HepG2 (cell line): Measurements from ENCODE around the gene EIF3L. TPM values are rescaled to one million over a fixed set of nuclear protein-coding genes. Genes with fewer than 3 reads are reported as not detected.
A peak's percentile ranks its signal among the peaks of the same experiment; 100 is the strongest.

Experiments used
- FIP1L1 ChIP-seq: fragments of 200-400 bp; formaldehyde crosslinking; IDR thresholded peaks from 2 replicates; pipeline ENCODE4 v1.6.1; 2018; ENCODE audit warnings: low read depth, mild to moderate bottlenecking, low read length, moderate library complexity, borderline replicate concordance; ENCODE audit not compliant: insufficient read depth
- GLI4 ChIP-seq: sonication (generic); formaldehyde crosslinking; IDR thresholded peaks from 2 replicates; pipeline ENCODE4 v1.5.1; 2020; ENCODE audit warnings: missing genetic modification reagents, mild to moderate bottlenecking, moderate library complexity, borderline replicate concordance
- HDAC6 ChIP-seq: fragments of 200-600 bp; sonication (generic); IDR thresholded peaks from 2 replicates; pipeline ENCODE4 v1.7.0; 2017; ENCODE audit warnings: mild to moderate bottlenecking, antibody characterized with exemption, low read length, low read depth
- HMGA1 ChIP-seq: sonication (generic); formaldehyde crosslinking; conservative IDR thresholded peaks from 2 replicates; pipeline ENCODE4 v1.4.0; 2020; ENCODE audit warnings: missing genetic modification reagents
- KDM5B ChIP-seq: sonication (generic); formaldehyde crosslinking; IDR thresholded peaks from 2 replicates; pipeline ENCODE4 v1.4.0; 2020; ENCODE audit warnings: missing genetic modification reagents, mild to moderate bottlenecking, borderline replicate concordance
- KDM6A ChIP-seq: IDR thresholded peaks from 2 replicates; pipeline ENCODE4 v1.6.1; 2016; ENCODE audit warnings: low read depth
- KLF13 ChIP-seq: sonication (generic); formaldehyde crosslinking; IDR thresholded peaks from 2 replicates; pipeline ENCODE4 v1.4.0; 2020; ENCODE audit warnings: mild to moderate bottlenecking, missing genetic modification reagents
- KLF6 ChIP-seq: IDR thresholded peaks from 2 replicates; pipeline ENCODE4 v1.8.0; 2016; ENCODE audit warnings: missing biosample characterization, missing genetic modification reagents
- RBM22 ChIP-seq: fragments of 200-400 bp; formaldehyde crosslinking; optimal IDR thresholded peaks from 2 replicates; pipeline ENCODE3; 2017; ENCODE audit warnings: mild to moderate bottlenecking, low read length, moderate library complexity
- REXO4 ChIP-seq: sonication (generic); formaldehyde crosslinking; IDR thresholded peaks from 2 replicates; pipeline ENCODE4 v1.8.0; 2022; ENCODE audit warnings: missing genetic modification reagents, mild to moderate bottlenecking, borderline replicate concordance
- RFX5 ChIP-seq: IDR thresholded peaks from 2 replicates; pipeline ENCODE4 v1.6.1; 2011; ENCODE audit warnings: low read depth, low read length, improper control_type of control experiment
- SAFB2 ChIP-seq: sonication (generic); formaldehyde crosslinking; IDR thresholded peaks from 2 replicates; pipeline ENCODE4 v1.5.1; 2020; ENCODE audit warnings: missing genetic modification reagents, low read depth, mild to moderate bottlenecking, borderline replicate concordance
- ZBTB10 ChIP-seq: sonication (generic); formaldehyde crosslinking; IDR thresholded peaks from 2 replicates; pipeline ENCODE4 v1.4.0; 2020; ENCODE audit warnings: missing genetic modification reagents, borderline replicate concordance
- ZNF12 ChIP-seq: sonication (generic); formaldehyde crosslinking; IDR thresholded peaks from 2 replicates; pipeline ENCODE4 v1.5.0; 2020; ENCODE audit warnings: missing genetic modification reagents
- ZNF234 ChIP-seq: sonication (generic); formaldehyde crosslinking; conservative IDR thresholded peaks from 2 replicates; pipeline ENCODE4 v1.5.1; 2020; ENCODE audit warnings: mild to moderate bottlenecking, missing genetic modification reagents
- ZNF713 ChIP-seq: sonication (generic); formaldehyde crosslinking; IDR thresholded peaks from 2 replicates; pipeline ENCODE4 v1.4.0; 2020; ENCODE audit warnings: mild to moderate bottlenecking, missing genetic modification reagents
- polyA plus RNA-seq, 8 experiments: library from polyadenylated mRNA; depleted of rRNA in 3 of 8; stranded (reverse) in 7 of 8; unstranded in 1 of 8; fragments of >200 nt; fragmentation: Illumina TruSeq in 4 of 8; extraction: Trizol in 4 of 8; gene quantifications; 2 replicates each; pipeline versions ENCODE4 v1.2.1 to v1.2.3, GENCODE V29; 2011 to 2016; ENCODE audit warnings: low read depth in 4 of 8, missing spikeins in 1 of 8, mixed read lengths in 1 of 8; ENCODE audit not compliant: insufficient read depth in 1 of 8
- total RNA-seq, 5 experiments: library from RNA; depleted of rRNA; stranded (reverse); fragments of >200 nt; fragmentation: Illumina TruSeq; extraction: Trizol; gene quantifications; 2 replicates each; pipeline ENCODE4 v1.2.3, GENCODE V29; 2016; ENCODE audit warnings: low read depth in 1 of 5
- TF ChIP-seq, protein P1 (sequence below): sonication (generic); formaldehyde crosslinking; IDR thresholded peaks from 2 replicates; pipeline ENCODE4 v1.4.0; 2020; ENCODE audit warnings: missing genetic modification reagents
- TF ChIP-seq, protein P2 (sequence below): sonication (generic); formaldehyde crosslinking; IDR thresholded peaks from 2 replicates; pipeline ENCODE4 v1.4.0; 2020; ENCODE audit warnings: missing genetic modification reagents, borderline replicate concordance
- TF ChIP-seq, protein P3 (sequence below): sonication (generic); formaldehyde crosslinking; IDR thresholded peaks from 2 replicates; pipeline ENCODE4 v1.5.0; 2020; ENCODE audit warnings: missing genetic modification reagents
- TF ChIP-seq, protein P4 (sequence below): sonication (generic); formaldehyde crosslinking; IDR thresholded peaks from 2 replicates; pipeline ENCODE4 v1.5.0; 2020; ENCODE audit warnings: mild to moderate bottlenecking, low read depth, missing genetic modification reagents, borderline replicate concordance

Gene EIF3L
- total and polyA plus RNA-seq, 2 of the 13 experiments (the other 11 are each of a cell fraction or from before 2014, with no cell fraction given) = 514 to 793 TPM

- TF ChIP-seq ZBTB10 (CRISPR knock-in tag) (no peak; the same call in 1 of the 2 replicates), KDM6A (no peak), ZNF234 (CRISPR knock-in tag) (no peak), REXO4 (CRISPR knock-in tag) (peak; percentile 66; the same call in 1 of the 2 replicates), HMGA1 (CRISPR knock-in tag) (no peak), HDAC6 (no peak), RBM22 (peak; percentile 73), SAFB2 (peak; percentile 87; the same call in 1 of the 2 replicates), ZNF12 (CRISPR knock-in tag) (peak; percentile 55; the same call in 1 of the 2 replicates), FIP1L1 (peak; percentile 78; the same call in 1 of the 2 replicates), KLF6 (peak; percentile 96), GLI4 (CRISPR knock-in tag) (peak; percentile 88; the same call in 1 of the 2 replicates), KLF13 (CRISPR knock-in tag) (no peak), RFX5 (no peak), KDM5B (CRISPR knock-in tag) (peak; percentile 76; the same call in 1 of the 2 replicates), ZNF713 (CRISPR knock-in tag) (no peak)
- TF ChIP-seq, protein P1, sequence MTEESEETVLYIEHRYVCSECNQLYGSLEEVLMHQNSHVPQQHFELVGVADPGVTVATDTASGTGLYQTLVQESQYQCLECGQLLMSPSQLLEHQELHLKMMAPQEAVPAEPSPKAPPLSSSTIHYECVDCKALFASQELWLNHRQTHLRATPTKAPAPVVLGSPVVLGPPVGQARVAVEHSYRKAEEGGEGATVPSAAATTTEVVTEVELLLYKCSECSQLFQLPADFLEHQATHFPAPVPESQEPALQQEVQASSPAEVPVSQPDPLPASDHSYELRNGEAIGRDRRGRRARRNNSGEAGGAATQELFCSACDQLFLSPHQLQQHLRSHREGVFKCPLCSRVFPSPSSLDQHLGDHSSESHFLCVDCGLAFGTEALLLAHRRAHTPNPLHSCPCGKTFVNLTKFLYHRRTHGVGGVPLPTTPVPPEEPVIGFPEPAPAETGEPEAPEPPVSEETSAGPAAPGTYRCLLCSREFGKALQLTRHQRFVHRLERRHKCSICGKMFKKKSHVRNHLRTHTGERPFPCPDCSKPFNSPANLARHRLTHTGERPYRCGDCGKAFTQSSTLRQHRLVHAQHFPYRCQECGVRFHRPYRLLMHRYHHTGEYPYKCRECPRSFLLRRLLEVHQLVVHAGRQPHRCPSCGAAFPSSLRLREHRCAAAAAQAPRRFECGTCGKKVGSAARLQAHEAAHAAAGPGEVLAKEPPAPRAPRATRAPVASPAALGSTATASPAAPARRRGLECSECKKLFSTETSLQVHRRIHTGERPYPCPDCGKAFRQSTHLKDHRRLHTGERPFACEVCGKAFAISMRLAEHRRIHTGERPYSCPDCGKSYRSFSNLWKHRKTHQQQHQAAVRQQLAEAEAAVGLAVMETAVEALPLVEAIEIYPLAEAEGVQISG (CRISPR knock-in tag) = peak; percentile 85
- TF ChIP-seq, protein P2, sequence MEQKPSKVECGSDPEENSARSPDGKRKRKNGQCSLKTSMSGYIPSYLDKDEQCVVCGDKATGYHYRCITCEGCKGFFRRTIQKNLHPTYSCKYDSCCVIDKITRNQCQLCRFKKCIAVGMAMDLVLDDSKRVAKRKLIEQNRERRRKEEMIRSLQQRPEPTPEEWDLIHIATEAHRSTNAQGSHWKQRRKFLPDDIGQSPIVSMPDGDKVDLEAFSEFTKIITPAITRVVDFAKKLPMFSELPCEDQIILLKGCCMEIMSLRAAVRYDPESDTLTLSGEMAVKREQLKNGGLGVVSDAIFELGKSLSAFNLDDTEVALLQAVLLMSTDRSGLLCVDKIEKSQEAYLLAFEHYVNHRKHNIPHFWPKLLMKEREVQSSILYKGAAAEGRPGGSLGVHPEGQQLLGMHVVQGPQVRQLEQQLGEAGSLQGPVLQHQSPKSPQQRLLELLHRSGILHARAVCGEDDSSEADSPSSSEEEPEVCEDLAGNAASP (CRISPR knock-in tag) = peak; percentile 65; the same call in 1 of the 2 replicates
- TF ChIP-seq, protein P3, sequence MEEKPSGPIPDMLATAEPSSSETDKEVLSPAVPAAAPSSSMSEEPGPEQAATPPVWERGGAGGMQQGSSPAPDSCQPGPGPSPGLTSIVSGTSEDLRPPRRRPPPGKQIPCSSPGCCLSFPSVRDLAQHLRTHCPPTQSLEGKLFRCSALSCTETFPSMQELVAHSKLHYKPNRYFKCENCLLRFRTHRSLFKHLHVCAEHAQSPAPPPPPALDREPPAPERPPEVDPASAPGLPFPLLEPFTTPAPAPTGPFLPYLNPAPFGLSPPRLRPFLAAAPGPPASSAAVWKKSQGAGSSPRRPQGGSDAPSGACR = no peak
- TF ChIP-seq, protein P4, sequence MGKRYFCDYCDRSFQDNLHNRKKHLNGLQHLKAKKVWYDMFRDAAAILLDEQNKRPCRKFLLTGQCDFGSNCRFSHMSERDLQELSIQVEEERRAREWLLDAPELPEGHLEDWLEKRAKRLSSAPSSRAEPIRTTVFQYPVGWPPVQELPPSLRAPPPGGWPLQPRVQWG = no peak
Observed at GRCh38 chr22:37804881-37805809, 44.1 kb upstream of the EIF3L start (continued).
